Spleen (tissue), 11 donors: Measurements from ENCODE around the gene MFSD12. TPM values are rescaled to one million over a fixed set of nuclear protein-coding genes. Genes with fewer than 3 reads are reported as not detected.
A peak's percentile ranks its signal among the peaks of the same experiment; 100 is the strongest.

Experiments used
- DNase-seq: peaks from one replicate; pipeline ENCODE4 v3.0.0-alpha.2; 2020
- H3K27ac ChIP-seq, 8 donors: fragments of 200-600 bp; sonication (generic) in 7 of 8; 1 replicate in 4 of 8; 2 replicates in 4 of 8; pipeline versions ENCODE4 v1.5.0 to v1.8.0; 2016 to 2021; ENCODE audit warnings: inconsistent platforms in 4 of 8, mild to moderate bottlenecking in 4 of 8, moderate library complexity in 1 of 8
- H3K27me3 ChIP-seq, 7 donors: fragments of 200-600 bp; sonication (generic) in 6 of 7; replicated peaks in 1 of 7; 1 replicate in 4 of 7; 2 replicates in 3 of 7; pipeline versions ENCODE4 v1.5.0 to v1.8.0; 2016 to 2021; ENCODE audit warnings: inconsistent platforms in 3 of 7, mild to moderate bottlenecking in 1 of 7
- H3K36me3 ChIP-seq, 6 donors: fragments of 200-600 bp; sonication (generic) in 5 of 6; 1 replicate in 4 of 6; 2 replicates in 2 of 6; pipeline versions ENCODE4 v1.5.0 to v1.8.0; 2016 to 2021; ENCODE audit warnings: inconsistent platforms in 2 of 6
- H3K4me1 ChIP-seq, 6 donors: fragments of 200-600 bp; sonication (generic) in 5 of 6; 1 replicate in 3 of 6; 2 replicates in 3 of 6; pipeline versions ENCODE4 v1.5.0 to v1.8.0; 2016 to 2021; ENCODE audit warnings: inconsistent platforms in 3 of 6
- H3K4me3 ChIP-seq, 8 donors: fragments of 200-600 bp; sonication (generic) in 7 of 8; 1 replicate in 4 of 8; 2 replicates in 4 of 8; pipeline versions ENCODE4 v1.5.0 to v1.8.0; 2016 to 2021; ENCODE audit warnings: inconsistent platforms in 4 of 8, mild to moderate bottlenecking in 4 of 8, moderate library complexity in 2 of 8
- H3K9me3 ChIP-seq, 8 donors: fragments of 200-600 bp; sonication (generic) in 7 of 8; 1 replicate in 4 of 8; 2 replicates in 4 of 8; pipeline versions ENCODE4 v1.5.0 to v1.8.0; 2016 to 2021; ENCODE audit warnings: inconsistent platforms in 4 of 8
- CTCF ChIP-seq, 11 experiments: fragments of 200-600 bp in 7 of 11; fragments of 450-650 bp in 4 of 11; sonication (generic) in 4 of 11; IDR thresholded peaks in 8 of 11; conservative IDR thresholded peaks in 3 of 11; 1 replicate in 7 of 11; 2 replicates in 4 of 11; pipeline versions ENCODE4 v1.4.0 to v1.8.0; 2016 to 2021; ENCODE audit warnings: antibody characterized with exemption in 11 of 11, inconsistent platforms in 4 of 11, mild to moderate bottlenecking in 1 of 11
- POLR2A ChIP-seq, 3 donors: fragments of 450-650 bp; IDR thresholded peaks; one replicate each; pipeline ENCODE4 v1.5.1; 2017; ENCODE audit warnings: antibody characterized with exemption in 3 of 3, mild to moderate bottlenecking in 1 of 3
- POLR2AphosphoS5 ChIP-seq, 3 donors: sonication (generic); formaldehyde crosslinking; IDR thresholded peaks; one replicate each; pipeline ENCODE4 v1.5.1; 2017; ENCODE audit warnings: antibody characterized with exemption in 3 of 3
- WGBS, 5 donors: extraction: QIAGEN DNeasy Blood & Tissue Kit in 3 of 5; methylation state at CpG; one replicate each; pipeline versions ENCODE4 v1.1.5 to v1.1.7; 2013 to 2018; 5-methylcytosine and 5-hydroxymethylcytosine counted together
- intact Hi-C: fragments of 100-400 bp; cut with DNase I; formaldehyde crosslinking; loops from one replicate; pipeline ENCODE4 v1.15.0; 2023; ENCODE audit warnings: low total_unique reads
- polyA plus RNA-seq, 3 donors: library from polyadenylated mRNA; stranded (reverse); fragments of 200-250 nt; gene quantifications; one replicate each; pipeline ENCODE4 v1.2.1, GENCODE V29; 2013
- total RNA-seq, 7 donors: library from RNA; depleted of rRNA in 3 of 7; stranded (reverse); fragments of >200 nt in 3 of 7; fragmentation: NEBNext Ultra II Directional in 4 of 7; extraction: Animal tissue kit (Norgen Biotek cat#: 25700) in 4 of 7; gene quantifications; one replicate each; pipeline versions ENCODE4 v1.1.0 to v1.2.1, GENCODE V29; 2016 to 2021
- donor health status: healthy with polysubstance abuse.
- donor health status: DM: no; HTN: no; CAD: no; lungs with moderate emphysema.
- donor health status: DM: no; HTN: no; CAD: no.
- donor health status: Bipolar disorder and iron deficiency.
- donor health status: healthy.
- donor health status: DM: no; HTN: no; CAD: no.
- donor health status: DM: yes; HTN: yes; CAD: no.

Gene MFSD12
- total and polyA plus RNA-seq, 10 donors, result 31.0 to 131 (median 85.1) TPM

GRCh38 chr19:3543150-3544057 lies 14.0 kb downstream of the MFSD12 start:
- Histone ChIP-seq H3K4me1 (peaks cover 0 to 30% (median 11%) of the 10 kb centered on the region in 6 donors), H3K27ac (peak overlapping the region in 1 of 8 donors; percentile 17), H3K9me3 (peaks cover 0 to 5% (median 0%) of the 10 kb centered on the region in 8 donors), H3K36me3 (peaks cover 0 to 86% (median 36%) of the 10 kb centered on the region in 6 donors), H3K4me3 (no peak overlapping the region), H3K27me3 (no peaks in the 10 kb centered on the region)
- no peak for TF ChIP-seq CTCF (IDR thresholded peaks at IDR 0.05 in 8 of 11, conservative IDR thresholded peaks at IDR 0.05 in 3 of 11)
- TF ChIP-seq POLR2AphosphoS5 (IDR thresholded peaks at IDR 0.05), result peak in 2 of 3 donors; percentile 27 to 52
- WGBS, 5 donors, result 89 to 95% (median 90%) methylated on average over 24 to 47 of the region's 47 CpGs
- intact Hi-C loops, result no loop called here
- no peak for DNase-seq

GRCh38 chr19:3539756-3540118 lies 17.6 kb downstream of the MFSD12 start:
- Histone ChIP-seq H3K36me3 (peaks cover 0 to 85% (median 34%) of the 10 kb centered on the region in 6 donors), H3K4me3 (no peak overlapping the region), H3K4me1 (peaks cover 0 to 27% (median 12%) of the 10 kb centered on the region in 6 donors), H3K27ac (no peak overlapping the region), H3K27me3 (no peaks in the 10 kb centered on the region), H3K9me3 (peaks cover 0 to 5% (median 0%) of the 10 kb centered on the region in 8 donors)
- intact Hi-C loops, result no loop called here
- TF ChIP-seq CTCF (IDR thresholded peaks at IDR 0.05 in 8 of 11, conservative IDR thresholded peaks at IDR 0.05 in 3 of 11) (no peak), POLR2A (IDR thresholded peaks at IDR 0.05) (no peak), POLR2AphosphoS5 (IDR thresholded peaks at IDR 0.05) (no peak)
- 92 to 100% (median 97%) methylated on average over 1 of the region's 1 CpG for WGBS, 5 donors
- no peak for DNase-seq

- Histone ChIP-seq H3K27ac (peak within 1 kb of the TSS in 3 of 8 donors; percentile 26 to 42 (median 37)), H3K4me3 (no peak within 1 kb of the TSS), H3K27me3 (no peaks in the 10 kb centered on the region), H3K36me3 (peaks cover 0 to 85% (median 38%) of the 10 kb centered on the region in 6 donors), H3K4me1 (peaks cover 0 to 25% (median 12%) of the 10 kb centered on the region in 6 donors), H3K9me3 (peaks cover 0 to 5% (median 0%) of the 10 kb centered on the region in 8 donors)
- intact Hi-C loops, result no loop called here
- WGBS, 5 donors, result 76 to 81% (median 79%) methylated on average over 18 to 28 of the region's 28 CpGs
- TF ChIP-seq POLR2AphosphoS5 (IDR thresholded peaks at IDR 0.05) (peak; percentile 7 to 60 (median 33)), CTCF (IDR thresholded peaks at IDR 0.05 in 8 of 11, conservative IDR thresholded peaks at IDR 0.05 in 3 of 11) (no peak)
- no peak for DNase-seq
Observed at GRCh38 chr19:3538965-3539755, 18.2 kb downstream of the MFSD12 start, which contains the start of gene TEKTIP1. Gene TEKTIP1, plus strand, starts transcription at chr19:3539174. Its CDS starts 4 bp downstream, at chr19:3539178.
